NB4 (cell line): ENCODE results near the gene SMYD1.

Experiments
- CTCF ChIP-seq: IDR thresholded peaks from one replicate; pipeline ENCODE4 v1.5.1; 2012; ENCODE audit warnings: low read depth, low read length
- POLR2A ChIP-seq: IDR thresholded peaks from 2 replicates; pipeline ENCODE4 v1.6.1; 2011; ENCODE audit warnings: mild to moderate bottlenecking; ENCODE audit not compliant: insufficient read length; ENCODE audit errors: extremely low read depth
- TF ChIP-seq, protein P1 (sequence below): IDR thresholded peaks from 2 replicates; pipeline ENCODE4 v1.6.1; 2011; ENCODE audit warnings: low read depth, low read length

GRCh38 chr2:88088999-88089398 lies 21.4 kb downstream of the SMYD1 start:
- TF ChIP-seq POLR2A (no peak), CTCF (no peak)
- TF ChIP-seq, protein P1, sequence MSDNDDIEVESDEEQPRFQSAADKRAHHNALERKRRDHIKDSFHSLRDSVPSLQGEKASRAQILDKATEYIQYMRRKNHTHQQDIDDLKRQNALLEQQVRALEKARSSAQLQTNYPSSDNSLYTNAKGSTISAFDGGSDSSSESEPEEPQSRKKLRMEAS = no peak
